ENCODE results near the gene NRSN1. TPM values are rescaled to one million over a fixed set of nuclear protein-coding genes. Genes with fewer than 3 reads are reported as not detected.

Gene NRSN1, protein sequence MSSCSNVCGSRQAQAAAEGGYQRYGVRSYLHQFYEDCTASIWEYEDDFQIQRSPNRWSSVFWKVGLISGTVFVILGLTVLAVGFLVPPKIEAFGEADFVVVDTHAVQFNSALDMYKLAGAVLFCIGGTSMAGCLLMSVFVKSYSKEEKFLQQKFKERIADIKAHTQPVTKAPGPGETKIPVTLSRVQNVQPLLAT
- total RNA-seq (ENCODE audit: low replicate concordance): 0.17 TPM in 1 of 2 replicates, not detected in the other
- long read RNA-seq: 0 reads

DNA sequence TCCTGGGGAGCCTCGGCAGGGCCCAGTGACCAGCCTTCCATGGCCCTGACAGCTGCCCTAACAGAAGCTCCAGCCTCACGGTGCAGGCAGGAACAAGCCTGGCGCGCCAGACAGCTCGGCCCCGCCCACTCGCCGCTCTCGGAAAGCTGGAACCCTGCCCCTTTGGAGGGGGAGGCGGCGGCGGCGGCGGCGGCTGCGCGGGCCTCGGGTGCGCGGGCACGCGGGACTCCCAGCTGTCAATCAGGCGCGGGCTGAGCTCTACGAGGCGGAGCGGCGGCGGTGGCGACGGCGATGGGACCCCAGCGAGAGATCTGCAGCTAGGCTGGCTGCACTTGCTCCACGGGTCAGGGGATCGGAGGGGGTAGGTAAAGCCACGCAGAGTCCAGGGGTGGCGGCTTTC lies at the start of gene NRSN1:
Gene NRSN1 (plus strand): TSS at position 236 of the 400 bp plus-strand sequence. CDS start 8,113 bp downstream, outside the sequence.
- Mint-ChIP-seq H3K36me3 (no peaks in the 10 kb centered on the region), H3K9me3 (no peaks in the 10 kb centered on the region), H3K4me3 (peak within 1 kb of the TSS; percentile 83), H3K4me1 (ENCODE audit: unreplicated experiment) (peaks cover 4% of the 10 kb centered on the region), H3K27ac (no peak within 1 kb of the TSS), H3K27me3 (peaks cover 36% of the 10 kb centered on the region)
- DNase-seq (ENCODE audit: extremely low spot score, unreplicated experiment): no peak
- TF ChIP-seq, protein P1, sequence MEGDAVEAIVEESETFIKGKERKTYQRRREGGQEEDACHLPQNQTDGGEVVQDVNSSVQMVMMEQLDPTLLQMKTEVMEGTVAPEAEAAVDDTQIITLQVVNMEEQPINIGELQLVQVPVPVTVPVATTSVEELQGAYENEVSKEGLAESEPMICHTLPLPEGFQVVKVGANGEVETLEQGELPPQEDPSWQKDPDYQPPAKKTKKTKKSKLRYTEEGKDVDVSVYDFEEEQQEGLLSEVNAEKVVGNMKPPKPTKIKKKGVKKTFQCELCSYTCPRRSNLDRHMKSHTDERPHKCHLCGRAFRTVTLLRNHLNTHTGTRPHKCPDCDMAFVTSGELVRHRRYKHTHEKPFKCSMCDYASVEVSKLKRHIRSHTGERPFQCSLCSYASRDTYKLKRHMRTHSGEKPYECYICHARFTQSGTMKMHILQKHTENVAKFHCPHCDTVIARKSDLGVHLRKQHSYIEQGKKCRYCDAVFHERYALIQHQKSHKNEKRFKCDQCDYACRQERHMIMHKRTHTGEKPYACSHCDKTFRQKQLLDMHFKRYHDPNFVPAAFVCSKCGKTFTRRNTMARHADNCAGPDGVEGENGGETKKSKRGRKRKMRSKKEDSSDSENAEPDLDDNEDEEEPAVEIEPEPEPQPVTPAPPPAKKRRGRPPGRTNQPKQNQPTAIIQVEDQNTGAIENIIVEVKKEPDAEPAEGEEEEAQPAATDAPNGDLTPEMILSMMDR (conservative IDR thresholded peaks at IDR 0.05): no peak

- Mint-ChIP-seq H3K36me3 (no peaks in the 10 kb centered on the region), H3K27me3 (no peaks in the 10 kb centered on the region), H3K4me3 (no peak overlapping the region), H3K27ac (no peak overlapping the region), H3K9me3 (no peaks in the 10 kb centered on the region), H3K4me1 (ENCODE audit: unreplicated experiment) (no peaks in the 10 kb centered on the region)
- TF ChIP-seq, protein P1 (conservative IDR thresholded peaks at IDR 0.05): no peak
- no peak for DNase-seq (ENCODE audit: extremely low spot score, unreplicated experiment)
Measured at GRCh38 chr6:24078200-24078599, 47.8 kb upstream of the NRSN1 start.

DNA sequence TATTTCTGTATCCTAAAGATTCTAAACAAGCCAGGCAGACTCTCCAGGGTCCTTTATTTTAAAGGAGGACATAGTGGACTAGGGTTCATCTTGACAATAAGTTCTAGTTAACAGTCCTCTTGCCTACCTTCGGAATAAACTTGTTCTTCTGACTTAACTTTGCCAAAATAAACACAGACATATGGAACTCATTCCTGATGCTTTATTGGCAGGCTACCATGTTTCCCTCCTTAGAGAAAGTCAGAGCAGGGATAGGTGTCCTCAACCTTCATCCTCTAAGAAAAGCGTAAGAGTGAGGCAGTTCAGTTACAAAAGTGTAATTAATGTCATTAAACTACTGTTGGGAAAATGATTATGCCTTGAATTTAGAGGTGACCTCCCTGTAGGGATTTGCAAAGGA lies 46.9 kb upstream of the NRSN1 start:
- Mint-ChIP-seq H3K27me3 (no peaks in the 10 kb centered on the region), H3K4me1 (ENCODE audit: unreplicated experiment) (no peaks in the 10 kb centered on the region)

DNA sequence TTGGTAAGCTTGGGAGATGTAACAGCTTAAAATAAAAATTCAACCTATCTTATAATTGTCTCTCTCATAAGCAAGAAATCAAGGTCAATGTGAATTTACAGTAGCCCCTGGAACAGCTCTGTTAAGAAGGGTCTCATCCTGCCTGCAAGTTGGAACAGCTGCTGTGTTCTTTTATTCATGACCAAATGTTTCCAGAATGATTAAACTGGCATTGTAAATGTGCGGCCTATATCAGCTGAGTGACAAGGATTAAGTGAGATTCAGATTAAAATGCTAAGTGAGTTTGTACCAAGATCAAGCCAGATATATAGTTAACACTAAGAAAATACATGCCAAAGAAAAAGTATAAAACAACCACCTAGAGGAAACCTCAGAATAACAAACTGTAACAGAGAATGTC lies 45.3 kb upstream of the NRSN1 start:
- TF ChIP-seq, protein P1 (conservative IDR thresholded peaks at IDR 0.05): no peak
- Mint-ChIP-seq H3K27me3 (no peaks in the 10 kb centered on the region), H3K36me3 (no peaks in the 10 kb centered on the region), H3K4me3 (no peak overlapping the region), H3K27ac (no peak overlapping the region), H3K9me3 (no peaks in the 10 kb centered on the region), H3K4me1 (ENCODE audit: unreplicated experiment) (no peaks in the 10 kb centered on the region)
- no peak for DNase-seq (ENCODE audit: extremely low spot score, unreplicated experiment)

More for the DNA sequence above, 46.9 kb upstream of the NRSN1 start:
- no peak overlapping the region for H3K4me3 Mint-ChIP-seq
- no peaks in the 10 kb centered on the region for H3K36me3 Mint-ChIP-seq
- DNase-seq (ENCODE audit: extremely low spot score, unreplicated experiment): no peak
- H3K9me3 Mint-ChIP-seq: no peaks in the 10 kb centered on the region
- TF ChIP-seq, protein P1 (conservative IDR thresholded peaks at IDR 0.05): no peak
- no peak overlapping the region for H3K27ac Mint-ChIP-seq

DNA sequence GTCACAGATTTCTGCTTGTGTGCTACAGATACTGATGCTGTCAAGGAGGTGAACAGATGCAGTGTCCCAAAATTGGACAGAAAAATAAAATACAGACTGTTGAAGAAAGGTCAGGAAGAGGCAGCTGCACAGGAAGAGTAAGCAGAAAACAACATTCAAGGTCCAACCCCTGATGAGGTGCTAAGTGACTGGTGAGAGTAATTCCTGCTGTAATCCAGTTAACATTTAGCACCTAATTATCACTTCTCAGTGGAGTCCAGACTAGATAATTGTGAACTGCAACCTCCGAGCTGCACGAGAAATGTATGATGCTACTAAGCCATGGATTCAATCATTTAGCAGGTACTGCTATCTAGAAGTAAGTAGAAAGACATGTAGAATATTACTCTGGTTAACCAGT lies 36.3 kb upstream of the NRSN1 start:
- TF ChIP-seq, protein P1 (conservative IDR thresholded peaks at IDR 0.05): no peak
- H3K27me3 Mint-ChIP-seq: peaks cover 2% of the 10 kb centered on the region
- H3K4me3 Mint-ChIP-seq: no peak overlapping the region
- no peak for DNase-seq (ENCODE audit: extremely low spot score, unreplicated experiment)
- H3K27ac Mint-ChIP-seq: no peak overlapping the region
- H3K9me3 Mint-ChIP-seq: no peaks in the 10 kb centered on the region
- H3K4me1 Mint-ChIP-seq (ENCODE audit: unreplicated experiment): peaks cover 3% of the 10 kb centered on the region
- no peaks in the 10 kb centered on the region for H3K36me3 Mint-ChIP-seq

Data from type B pancreatic cell (in vitro differentiated cells).